ENCODE data around the gene SSNA1.

Gene SSNA1, protein sequence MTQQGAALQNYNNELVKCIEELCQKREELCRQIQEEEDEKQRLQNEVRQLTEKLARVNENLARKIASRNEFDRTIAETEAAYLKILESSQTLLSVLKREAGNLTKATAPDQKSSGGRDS

GRCh38 chr9:137188490-137189296 lies at the start of gene SSNA1, which contains the start of gene ANAPC2:
SSNA1 (plus strand) TSS chr9:137188676; CDS start chr9:137188727, 51 bp downstream.
ANAPC2 (minus strand) TSS chr9:137188560; CDS start chr9:137188532, 28 bp downstream.
- in situ Hi-C loops (cut with HindIII; ENCODE audit: low sequenced_read_pairs): no loop called here
- peak within 1 kb of the TSS; percentile 93 for H3K4me3 ChIP-seq (ENCODE audit: low read depth, low read length)
- peak; percentile 82 for DNase-seq (ENCODE audit: low read depth)
- TF ChIP-seq, protein P1, sequence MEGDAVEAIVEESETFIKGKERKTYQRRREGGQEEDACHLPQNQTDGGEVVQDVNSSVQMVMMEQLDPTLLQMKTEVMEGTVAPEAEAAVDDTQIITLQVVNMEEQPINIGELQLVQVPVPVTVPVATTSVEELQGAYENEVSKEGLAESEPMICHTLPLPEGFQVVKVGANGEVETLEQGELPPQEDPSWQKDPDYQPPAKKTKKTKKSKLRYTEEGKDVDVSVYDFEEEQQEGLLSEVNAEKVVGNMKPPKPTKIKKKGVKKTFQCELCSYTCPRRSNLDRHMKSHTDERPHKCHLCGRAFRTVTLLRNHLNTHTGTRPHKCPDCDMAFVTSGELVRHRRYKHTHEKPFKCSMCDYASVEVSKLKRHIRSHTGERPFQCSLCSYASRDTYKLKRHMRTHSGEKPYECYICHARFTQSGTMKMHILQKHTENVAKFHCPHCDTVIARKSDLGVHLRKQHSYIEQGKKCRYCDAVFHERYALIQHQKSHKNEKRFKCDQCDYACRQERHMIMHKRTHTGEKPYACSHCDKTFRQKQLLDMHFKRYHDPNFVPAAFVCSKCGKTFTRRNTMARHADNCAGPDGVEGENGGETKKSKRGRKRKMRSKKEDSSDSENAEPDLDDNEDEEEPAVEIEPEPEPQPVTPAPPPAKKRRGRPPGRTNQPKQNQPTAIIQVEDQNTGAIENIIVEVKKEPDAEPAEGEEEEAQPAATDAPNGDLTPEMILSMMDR (IDR thresholded peaks at IDR 0.05; ENCODE audit: low read depth, low read length, missing control alignments): peak; percentile 60

GRCh38 chr9:137138722-137139467 lies 49.6 kb upstream of the SSNA1 start, which contains the start of gene GRIN1:
GRIN1 (plus strand) TSS chr9:137139154; CDS start chr9:137139487, 333 bp downstream.
- H3K4me3 ChIP-seq (ENCODE audit: low read depth, low read length): no peak within 1 kb of the TSS
- in situ Hi-C loops (cut with HindIII; ENCODE audit: low sequenced_read_pairs): no loop called here
- TF ChIP-seq, protein P1 (IDR thresholded peaks at IDR 0.05; ENCODE audit: low read depth, low read length, missing control alignments): no peak
- DNase-seq (ENCODE audit: low read depth): no peak

DNA sequence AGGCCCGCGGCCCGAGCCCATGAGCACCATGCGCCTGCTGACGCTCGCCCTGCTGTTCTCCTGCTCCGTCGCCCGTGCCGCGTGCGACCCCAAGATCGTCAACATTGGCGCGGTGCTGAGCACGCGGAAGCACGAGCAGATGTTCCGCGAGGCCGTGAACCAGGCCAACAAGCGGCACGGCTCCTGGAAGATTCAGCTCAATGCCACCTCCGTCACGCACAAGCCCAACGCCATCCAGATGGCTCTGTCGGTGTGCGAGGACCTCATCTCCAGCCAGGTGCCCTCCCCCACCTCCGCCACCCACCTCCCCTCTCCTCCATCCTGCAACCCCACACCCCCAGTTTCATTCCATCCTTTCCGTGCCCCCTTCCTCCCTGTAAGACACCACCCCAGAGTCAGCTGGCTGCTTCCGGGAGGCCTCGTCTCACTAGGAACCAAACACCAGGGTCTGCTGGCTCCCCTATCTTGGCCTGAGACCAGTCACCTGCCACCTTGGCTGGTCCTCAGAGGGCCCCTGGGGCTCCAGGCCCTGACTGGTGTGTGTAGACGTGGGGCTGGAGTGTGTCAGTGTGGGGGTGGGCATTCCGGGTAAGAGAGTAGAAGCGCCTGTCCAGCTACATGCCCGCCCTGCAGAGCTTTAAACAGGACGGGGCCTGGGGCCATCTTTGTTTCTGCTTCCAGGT lies 48.9 kb upstream of the SSNA1 start:
- TF ChIP-seq, protein P1 (IDR thresholded peaks at IDR 0.05; ENCODE audit: low read depth, low read length, missing control alignments): no peak
- no peak for DNase-seq (ENCODE audit: low read depth)
- no peak overlapping the region for H3K4me3 ChIP-seq (ENCODE audit: low read depth, low read length)
- in situ Hi-C loops (cut with HindIII; ENCODE audit: low sequenced_read_pairs): no loop called here

- TF ChIP-seq, protein P1 (IDR thresholded peaks at IDR 0.05; ENCODE audit: low read depth, low read length, missing control alignments): no peak
- no peak for DNase-seq (ENCODE audit: low read depth)
- H3K4me3 ChIP-seq (ENCODE audit: low read depth, low read length): no peak overlapping the region
- in situ Hi-C loops (cut with HindIII; ENCODE audit: low sequenced_read_pairs): no loop called here
These were observed 48.1 kb upstream of the SSNA1 start for GRCh38 chr9:137140151-137141012.

- H3K4me3 ChIP-seq (ENCODE audit: low read depth, low read length): no peak overlapping the region
- DNase-seq (ENCODE audit: low read depth): no peak
- in situ Hi-C loops (cut with HindIII; ENCODE audit: low sequenced_read_pairs): no loop called here
- TF ChIP-seq, protein P1 (IDR thresholded peaks at IDR 0.05; ENCODE audit: low read depth, low read length, missing control alignments): no peak
These were observed 47.2 kb upstream of the SSNA1 start for GRCh38 chr9:137141050-137141810.

Measured in astrocyte of the cerebellum (primary cell).